GM21390 (cell line): ENCODE measurements around the gene APBA2.

Experiments
- ATAC-seq: cut with Tn5 transposase; IDR thresholded peaks from one replicate; pipeline ENCODE4 v1.9.1; 2021; ENCODE audit not compliant: unreplicated experiment

The APBA2 gene

DNA sequence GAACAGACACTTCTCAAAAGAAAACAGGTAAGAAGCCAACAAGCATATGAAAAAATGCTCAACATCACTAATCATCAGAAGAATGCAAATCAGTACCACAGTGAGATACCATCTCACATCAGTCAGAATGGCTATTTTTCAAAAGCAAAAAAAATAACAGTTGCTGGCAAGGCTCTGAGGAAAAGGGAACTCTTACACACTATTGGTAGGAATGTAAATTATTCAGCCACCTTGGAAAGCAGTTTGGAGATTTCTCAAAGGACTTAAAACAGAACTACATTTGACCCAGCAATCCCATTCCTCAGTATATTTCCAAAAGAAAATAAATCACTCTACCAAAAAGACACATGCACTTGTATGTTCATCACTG is 95.6 kb downstream of the APBA2 start:
- no peak for ATAC-seq

DNA sequence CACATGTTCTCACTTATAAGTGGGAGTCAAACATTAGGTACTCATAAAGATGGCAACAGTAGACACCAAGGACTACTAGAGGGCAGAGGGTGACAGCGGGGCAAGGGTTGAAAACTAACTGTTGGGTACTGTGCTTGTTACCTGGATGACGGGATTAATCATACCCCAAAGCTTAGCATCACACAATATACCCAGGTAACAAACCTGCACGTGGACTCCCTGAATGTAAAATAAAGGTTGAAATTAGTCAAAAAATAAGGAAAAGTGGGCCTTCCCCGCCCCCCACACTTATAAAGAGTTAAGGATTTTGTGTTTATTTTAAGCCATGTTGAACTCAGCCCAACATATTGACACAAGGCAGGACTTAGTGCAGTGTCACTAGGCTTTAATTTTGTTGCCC is 96.1 kb downstream of the APBA2 start:
- no peak for ATAC-seq

DNA sequence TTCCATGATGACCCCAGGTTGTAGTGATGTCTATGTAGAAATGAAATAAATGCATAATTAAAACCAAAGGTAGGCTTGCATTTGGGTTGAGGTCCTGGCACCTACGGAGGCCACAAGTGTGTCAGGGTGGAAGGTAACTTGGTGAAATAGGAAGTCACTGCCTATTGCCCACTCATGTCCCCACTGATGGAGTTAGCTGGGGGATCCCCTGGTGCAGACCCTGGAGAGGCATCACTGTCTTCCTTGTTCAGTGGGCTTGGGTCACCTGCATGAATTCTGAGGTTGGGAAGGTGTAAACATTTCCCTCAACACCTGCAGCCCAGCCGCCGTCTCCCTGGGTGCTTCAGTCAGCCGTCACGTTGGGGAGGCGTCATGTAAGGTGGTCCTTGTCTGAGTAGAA is 97.1 kb downstream of the APBA2 start:
- no peak for ATAC-seq

DNA sequence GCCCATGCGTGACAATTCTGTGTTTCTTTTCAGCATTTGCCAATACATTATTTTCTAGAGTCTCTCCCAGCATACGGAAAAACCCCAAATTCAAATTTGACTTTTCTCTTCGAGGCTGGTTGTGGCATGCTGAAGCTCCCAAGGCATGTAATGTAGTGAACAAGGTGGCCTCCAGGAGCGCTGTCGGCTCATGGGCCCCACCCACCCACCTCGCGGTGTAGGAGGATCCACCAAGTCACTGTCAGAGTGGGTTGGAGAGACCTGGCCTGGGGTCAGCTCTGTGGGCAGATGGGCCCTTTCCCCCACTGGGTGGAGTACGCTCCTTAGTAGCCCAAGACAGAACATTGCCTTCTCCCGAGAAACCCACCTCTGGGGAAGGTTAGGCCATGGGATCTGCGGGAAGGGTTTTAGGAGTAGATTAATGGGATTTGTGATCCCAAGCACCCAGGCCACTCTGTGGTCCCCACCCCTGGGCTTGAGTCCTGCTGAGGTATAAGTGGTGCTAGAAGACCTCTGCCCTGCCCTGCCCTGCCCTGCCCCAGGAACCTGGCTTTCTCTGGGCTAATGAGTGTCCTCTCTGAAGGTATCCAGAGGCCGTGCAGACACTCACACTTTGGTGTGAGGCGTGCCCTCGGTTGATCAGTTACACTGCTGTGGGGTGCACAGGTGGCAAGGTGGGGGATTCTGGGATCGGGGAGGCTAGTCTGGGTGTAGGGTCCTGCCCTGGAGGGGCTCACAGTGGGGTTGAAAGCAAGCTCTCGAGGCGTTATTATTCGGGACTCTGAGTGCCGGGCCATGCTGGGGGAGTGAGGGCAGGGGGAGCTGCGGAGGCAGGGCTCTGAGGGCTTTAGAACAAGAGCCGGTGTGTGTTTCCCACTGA is 97.9 kb downstream of the APBA2 start:
- ATAC-seq = no peak

DNA sequence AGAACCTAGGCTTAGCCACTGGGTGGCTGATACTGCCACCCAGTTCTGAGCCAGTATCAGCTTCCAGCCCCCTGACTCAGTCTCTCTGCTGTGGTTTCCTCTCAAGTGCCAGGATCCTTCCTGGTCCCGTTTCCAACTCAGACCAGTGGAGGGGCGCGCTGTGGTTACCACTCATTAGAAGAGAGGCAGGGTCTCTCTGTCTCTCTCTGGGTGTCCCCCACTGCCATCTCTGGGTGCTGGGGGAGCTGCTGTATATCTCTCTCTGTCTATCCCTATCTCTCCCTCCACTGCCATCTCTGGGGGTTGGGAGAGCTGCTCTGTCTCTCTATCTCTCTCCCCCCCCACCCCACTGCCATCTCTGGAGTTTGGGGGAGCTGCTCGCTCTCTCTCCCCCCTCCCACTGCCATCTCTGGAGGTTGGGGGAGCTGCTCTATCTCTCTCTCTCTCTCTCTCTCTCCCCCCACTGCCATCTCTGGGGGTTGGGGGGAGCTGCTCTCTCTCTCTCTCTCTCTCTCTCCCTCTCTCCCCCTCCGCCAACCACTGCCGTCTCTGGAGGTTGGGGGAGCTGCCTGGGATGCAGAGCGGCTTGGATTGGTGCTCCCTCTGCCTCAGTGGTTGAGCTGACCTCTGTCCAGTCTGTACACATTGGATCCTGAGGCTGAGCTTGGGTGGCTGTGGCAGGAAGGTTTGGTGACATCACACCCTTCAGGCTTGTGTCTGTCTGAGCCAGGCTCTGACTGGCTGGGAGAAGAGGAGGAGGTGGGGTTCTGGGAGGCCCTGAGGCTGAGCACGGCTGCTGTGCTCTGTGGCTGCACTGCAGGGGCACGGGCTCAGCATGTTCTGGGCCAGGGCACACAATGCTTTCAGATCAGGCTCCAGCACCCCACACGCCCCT is 98.9 kb downstream of the APBA2 start:
- no peak for ATAC-seq

DNA sequence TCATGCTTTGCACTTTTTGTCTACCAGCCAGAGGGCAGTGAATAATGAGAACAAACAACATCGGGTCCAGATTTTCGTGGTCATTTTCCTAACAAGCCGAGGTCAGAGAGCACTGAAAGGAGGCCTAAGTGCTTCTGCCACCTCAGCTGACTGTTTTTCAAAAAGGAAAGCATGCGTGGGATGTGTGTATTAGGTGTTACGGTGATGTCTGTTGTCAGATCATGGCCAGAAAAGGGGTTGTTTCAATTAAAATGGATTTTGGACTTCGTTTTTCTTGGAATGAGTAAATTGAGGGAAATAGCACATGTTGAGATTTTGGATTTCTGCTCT is 99.5 kb downstream of the APBA2 start:
- ATAC-seq = no peak

DNA sequence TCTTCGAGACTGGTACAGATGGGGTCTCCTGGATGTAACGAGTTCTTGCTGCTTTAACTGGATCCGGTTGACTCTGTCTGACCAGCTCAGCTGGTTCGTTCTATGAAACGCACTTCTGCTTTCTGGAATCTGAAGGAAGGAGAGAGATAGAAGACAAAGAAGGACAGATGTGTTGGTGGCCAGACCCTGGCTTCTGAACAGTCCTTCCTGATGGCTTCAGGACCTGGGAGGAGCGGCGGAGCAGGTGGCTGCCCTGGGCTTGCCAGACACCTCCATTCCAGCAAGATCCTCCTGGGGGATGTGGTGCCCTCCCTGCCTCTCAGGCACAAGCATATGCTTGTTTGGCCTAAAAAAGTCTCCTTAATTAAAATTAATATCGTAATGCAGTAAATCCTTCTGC is 99.9 kb downstream of the APBA2 start:
- no peak for ATAC-seq

DNA sequence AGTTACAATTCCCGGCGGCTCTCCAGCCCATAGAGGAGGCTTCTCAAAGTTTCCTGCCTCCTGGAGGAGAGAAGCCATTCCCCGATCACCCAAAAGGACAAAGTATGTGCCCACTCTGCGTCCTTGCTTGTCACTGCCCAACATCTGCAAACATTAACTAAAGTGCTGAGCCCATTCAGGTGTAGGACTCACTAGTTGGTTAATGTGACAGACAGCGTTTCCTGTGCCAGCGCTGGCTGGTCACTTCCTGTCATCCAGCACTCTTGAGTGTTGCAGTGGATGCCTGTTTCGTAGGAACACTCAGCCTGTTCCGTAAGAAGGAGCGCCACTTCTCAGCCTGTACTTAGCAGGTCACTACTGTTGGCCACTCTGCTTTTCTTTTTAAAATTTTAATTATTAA is 100.3 kb downstream of the APBA2 start:
- ATAC-seq = no peak

DNA sequence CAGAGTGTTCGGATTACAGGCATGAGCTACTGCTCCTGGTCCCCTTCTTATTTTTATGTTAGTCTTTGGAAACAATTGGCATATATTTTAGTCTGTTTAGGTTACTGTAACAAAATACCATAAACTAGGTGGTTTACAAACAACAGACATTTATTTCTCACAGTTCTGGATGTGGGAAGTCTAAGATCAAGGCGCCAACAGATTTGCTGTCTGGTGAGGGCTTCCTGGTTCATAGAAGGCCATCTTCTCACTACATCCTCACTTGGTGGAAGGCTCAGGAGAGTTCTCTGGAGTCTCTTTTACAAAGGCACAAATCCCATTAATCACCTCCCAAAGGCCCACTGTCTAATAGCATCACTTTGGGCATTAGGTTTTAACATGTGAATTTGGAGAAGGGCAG is 101.0 kb downstream of the APBA2 start:
- ATAC-seq = no peak

DNA sequence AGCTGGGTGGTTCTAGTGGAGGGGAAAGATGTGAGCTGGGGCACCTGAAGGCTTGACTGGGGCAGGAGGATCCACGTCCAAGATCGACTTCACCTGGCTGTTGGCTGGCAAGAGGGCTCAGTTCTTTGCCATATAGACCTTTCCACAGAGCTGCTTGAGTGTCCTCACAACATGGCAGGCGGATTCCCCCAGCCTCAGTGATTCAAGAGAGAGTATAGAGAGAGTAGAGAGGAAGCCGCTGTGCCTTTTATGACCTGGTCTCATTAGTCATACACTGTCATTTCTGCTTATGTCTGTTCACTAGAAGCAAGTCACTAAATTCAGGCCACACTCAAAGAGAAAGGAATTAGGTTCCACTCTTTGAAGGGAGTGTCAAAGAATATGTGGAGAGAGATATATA is 101.6 kb downstream of the APBA2 start:
- ATAC-seq = no peak

DNA sequence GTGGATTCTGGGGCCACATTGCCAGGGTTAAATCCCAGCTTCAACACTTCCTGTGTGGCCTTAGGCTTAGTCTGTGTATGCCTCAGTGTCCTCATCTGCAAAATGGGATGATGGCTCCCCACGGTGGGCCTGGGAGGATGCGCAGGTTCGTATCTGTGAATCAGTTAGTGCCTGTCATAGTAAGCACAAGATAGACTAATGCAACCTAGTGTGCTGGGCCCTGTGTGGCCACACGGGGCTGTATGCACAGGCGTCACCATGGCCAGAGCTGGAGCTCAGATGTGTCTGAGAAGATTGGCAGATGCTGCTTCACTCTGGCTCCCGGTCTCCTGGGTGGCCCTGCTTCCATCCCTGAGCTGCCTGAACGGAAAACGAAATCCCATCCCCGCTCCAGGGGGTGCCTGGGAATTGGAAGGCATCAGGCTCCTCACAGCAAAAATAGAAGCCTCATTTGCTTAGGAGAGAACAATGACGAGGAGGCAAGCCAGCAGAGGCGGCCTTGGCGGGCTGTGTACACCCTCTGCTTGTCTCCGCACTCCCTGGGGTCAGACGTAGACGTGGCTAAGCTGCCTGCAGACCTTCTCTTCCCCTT is 103.6 kb downstream of the APBA2 start:
- no peak for ATAC-seq

DNA sequence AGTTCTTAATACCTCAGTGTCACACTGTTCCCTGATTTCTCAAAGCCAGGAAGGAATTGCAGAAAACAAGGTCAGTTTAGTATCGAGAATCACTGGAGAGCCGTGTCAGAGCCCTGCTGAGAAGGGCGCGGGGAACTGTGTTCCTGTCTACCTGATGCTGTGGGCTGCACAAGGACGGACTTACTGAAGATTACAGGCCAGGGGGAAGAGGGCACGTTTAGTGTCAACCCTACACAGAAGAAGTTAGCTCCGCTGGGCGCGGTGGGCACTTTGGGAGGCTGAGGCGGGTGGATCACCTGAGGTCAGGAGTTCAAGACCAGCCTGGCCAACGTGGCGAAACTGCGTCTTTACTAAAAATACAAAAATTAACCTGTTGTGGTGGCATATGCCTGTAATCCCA is 104.1 kb downstream of the APBA2 start:
- ATAC-seq = no peak

DNA sequence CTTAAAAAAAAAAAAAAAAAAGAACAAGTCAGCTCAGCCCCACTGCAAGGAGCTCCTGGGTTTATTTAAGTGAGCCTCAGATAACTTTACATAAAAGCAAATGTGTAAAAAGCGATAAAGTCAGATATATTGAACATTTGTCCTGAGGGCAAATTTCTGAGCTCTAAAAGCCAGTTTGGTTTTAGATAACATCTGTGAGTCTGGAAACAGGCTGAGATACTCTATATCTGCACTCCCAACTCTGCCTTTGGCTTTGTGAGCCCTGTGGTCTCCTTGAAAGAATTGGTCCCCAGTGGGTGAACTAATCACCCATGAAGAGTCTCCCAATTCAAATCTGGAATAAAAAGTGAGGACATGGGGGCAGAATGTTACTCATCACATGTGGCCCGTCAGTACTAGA is 104.6 kb downstream of the APBA2 start:
- ATAC-seq = no peak

DNA sequence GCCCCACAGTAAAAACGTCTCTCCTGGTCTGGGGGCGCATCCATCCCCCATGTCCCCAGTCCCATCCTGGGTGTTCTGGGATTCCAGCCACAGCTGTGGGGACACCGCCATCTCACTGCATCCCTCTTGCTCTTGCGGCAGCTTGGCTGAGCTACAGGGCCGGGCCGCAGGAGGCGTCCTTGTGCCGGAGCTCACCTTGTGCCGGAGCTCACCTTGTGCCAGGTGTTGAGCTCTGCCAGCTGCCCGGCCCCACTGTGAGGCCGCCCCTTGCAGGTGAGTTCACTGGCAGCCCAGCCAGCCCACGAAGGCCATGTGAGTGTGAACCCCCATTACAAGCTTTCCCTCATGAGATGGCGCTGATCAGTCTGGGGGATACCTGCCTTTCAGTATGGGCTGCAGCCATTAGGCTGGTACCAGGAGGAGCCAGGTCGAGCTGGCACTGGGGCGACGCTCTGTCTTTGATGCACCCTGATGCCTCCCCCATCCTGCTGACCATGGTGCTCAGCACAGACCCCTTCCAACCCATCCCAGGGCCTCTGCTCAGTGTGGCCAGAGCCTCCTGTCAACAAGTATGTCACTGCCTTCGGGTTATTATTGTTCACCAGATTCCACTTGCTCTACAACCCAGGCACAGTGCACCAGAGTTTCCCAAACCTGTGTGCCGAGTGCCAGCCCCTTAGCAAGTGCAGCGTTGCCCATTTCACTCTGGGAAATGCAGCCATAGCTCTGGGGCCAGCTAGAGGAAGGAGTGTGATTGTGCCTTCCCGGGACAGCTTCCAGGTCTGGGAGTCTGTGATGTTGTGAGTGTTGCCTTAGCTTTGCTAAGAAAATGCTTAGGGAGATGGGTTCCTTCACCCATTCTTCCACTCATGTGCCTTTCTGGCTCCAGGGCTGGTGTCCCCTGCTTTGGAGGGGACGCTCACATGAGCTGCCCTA is 105.7 kb downstream of the APBA2 start:
- no peak for ATAC-seq

DNA sequence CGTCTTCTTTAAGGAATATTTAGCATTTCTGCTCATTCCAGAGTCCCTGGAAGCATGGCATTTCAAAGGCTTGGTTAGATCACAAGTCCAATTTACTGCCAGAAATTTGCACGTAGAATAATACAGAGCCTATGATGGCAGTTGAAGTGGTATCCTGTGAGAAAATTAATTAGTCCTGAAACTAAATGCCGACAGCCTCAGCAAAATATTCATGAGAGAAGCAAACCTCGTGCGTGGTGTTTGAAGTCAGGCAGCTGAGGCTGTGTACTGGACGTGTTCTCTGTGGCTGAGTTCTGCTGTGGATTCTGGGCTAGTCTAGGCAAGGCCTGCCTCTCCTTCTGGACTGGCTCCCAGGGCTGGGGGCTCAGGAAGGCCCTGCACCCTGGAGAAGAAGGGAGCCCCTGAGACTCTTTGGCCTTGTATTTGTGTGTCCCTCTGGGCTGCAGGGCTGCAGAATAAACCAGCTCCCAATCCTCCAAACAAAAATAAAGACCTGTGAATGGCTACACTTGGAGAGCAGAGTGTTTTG is 106.6 kb downstream of the APBA2 start:
- ATAC-seq = no peak

DNA sequence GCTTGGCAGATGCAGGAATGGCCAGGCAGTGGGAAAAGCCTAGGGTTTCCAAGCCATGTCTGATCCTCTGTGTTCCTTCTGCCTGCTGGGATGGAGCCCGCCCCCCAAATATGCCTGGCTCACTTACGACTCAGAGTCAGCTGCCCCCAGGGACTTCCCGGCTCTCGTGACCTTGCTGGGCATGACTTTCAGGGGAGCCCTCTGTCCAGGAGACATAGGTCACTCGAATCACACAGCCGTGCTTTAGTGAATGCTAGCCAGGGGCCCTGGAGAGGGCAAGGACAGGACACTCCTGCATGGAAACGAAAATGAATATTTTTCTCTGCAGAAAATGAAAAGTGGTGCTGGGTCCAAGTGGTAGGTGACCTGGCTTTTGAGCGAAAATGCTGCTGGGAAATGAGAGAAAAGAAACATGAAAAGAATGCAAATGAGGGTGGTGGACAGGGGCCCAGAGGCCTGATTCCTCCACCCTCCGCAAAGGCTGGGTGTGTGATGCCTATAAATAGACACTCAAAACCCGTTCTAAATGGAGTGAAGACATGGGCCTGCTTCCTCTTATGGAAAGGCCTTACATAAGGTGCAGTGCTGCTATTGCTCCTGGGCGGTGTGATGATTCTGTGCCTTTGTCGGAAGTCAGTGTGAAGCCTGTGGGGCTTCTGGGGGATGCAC is 107.4 kb downstream of the APBA2 start:
- no peak for ATAC-seq

DNA sequence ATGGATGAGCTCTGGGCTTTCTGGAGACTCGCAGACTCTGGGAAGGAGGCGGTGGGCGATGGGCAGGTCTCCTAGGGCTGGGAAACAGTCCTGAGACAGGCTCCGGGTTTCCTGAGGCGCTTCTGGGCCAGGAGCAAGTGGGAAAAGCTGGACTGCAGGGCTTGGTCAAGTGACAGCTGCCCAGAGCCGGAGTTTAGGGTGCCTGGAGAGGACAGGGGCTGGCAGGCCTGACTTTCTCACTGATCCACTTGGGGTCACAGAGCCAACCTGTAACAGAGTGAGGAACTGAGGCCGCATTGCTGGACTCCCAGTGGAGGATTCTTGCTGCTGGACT is 107.9 kb downstream of the APBA2 start:
- ATAC-seq = no peak

DNA sequence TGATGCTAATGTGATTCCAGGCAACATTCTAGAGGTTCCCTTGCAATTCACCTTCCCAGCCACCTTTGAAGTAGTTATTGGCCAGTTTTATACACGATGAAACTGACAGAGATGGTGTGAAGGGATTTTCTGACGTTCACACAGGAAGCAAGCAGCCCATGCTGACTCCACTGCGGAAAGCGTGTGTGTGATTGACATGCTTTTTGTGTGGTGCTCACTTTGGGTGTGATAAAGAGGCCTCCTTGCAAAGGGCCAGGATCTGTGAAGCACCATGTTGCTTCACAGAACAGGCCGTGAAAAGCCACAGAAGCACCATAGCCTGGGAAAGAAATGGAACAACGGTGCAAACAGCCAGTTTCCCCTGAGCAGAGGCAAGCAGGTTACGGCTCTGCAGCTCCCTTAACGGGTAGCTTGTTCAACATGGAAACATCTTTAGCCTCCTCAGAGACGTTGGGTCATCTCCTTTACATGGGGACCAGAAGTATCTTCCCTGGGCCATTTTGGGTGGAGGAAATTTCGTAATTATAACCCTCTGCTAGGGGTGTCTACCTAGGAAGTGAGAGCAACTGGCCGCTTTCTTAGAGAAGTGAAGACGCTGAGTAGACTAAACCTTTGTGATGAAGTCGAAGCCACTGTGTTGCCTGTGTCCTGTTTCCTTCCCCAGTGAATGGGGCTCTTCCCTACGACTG is 108.5 kb downstream of the APBA2 start:
- ATAC-seq = no peak

DNA sequence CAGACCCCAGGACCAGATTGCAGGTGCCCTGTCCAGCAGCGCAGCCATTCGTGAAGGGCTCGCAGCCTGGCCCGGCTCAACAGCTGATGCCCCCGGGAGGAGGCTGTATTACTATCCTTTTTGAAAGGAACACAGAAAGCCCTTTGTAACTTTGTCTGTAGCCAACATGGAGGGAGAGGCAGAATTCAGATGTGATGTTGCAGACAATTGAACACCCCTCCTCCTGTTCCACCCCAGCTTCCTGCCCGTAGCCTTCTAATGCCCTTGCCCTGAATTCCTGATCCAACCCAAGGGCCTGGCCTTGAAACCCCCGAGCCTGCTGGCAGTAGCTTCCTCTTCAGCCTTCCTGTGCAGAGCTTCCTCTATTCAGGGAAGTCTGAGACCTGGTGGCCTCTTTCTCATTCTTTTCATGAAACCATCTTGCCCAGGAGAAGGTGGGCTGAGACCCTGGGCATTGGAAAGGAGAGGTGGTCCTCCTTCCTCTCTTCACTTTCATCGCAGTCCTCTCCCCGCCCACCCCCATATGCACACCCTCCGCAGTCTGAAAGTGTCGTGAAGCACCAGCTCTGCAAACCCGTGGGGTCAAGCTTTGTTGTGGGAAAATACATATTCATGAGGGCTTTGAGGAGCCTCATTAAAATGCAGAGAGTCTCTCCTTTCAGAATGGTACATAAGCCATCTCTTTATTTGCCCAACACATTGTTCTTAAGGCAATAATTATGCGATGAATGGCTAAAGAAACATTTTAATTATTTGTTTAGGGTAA is 109.2 kb downstream of the APBA2 start:
- ATAC-seq = no peak
